ACC112 (cell line): ENCODE measurements around the gene SV2B.
"Not testable (repeated sequence)": the region's sequence is repeated elsewhere in the genome, so short reads cannot be mapped to it uniquely, and the experiment has no call there.

Source experiments
- H2AFZ ChIP-seq: fragments of 200-600 bp; sonication (generic); one replicate; pipeline ENCODE4 v1.6.0; 2017; ENCODE audit warnings: antibody characterized with exemption, low read length; ENCODE audit not compliant: unreplicated experiment
- H3K27ac ChIP-seq: fragments of 200-600 bp; sonication (generic); 2 replicates; pipeline ENCODE4 v1.5.1; 2014; ENCODE audit warnings: low read depth, mild to moderate bottlenecking, antibody characterized with exemption, low read length, moderate library complexity
- H3K27me3 ChIP-seq: fragments of 200-600 bp; sonication (generic); 2 replicates; pipeline ENCODE4 v1.6.1; 2014; ENCODE audit warnings: mild to moderate bottlenecking, antibody characterized with exemption, low read length, moderate library complexity, mixed read lengths; ENCODE audit not compliant: insufficient read depth
- H3K36me3 ChIP-seq: fragments of 200-600 bp; sonication (generic); 2 replicates; pipeline ENCODE4 v1.6.1; 2016; ENCODE audit warnings: mild to moderate bottlenecking, antibody characterized with exemption, low read length, moderate library complexity, mixed read lengths; ENCODE audit not compliant: insufficient read depth
- H3K4me1 ChIP-seq: fragments of 200-600 bp; sonication (generic); one replicate; pipeline ENCODE4 v1.6.1; 2016; ENCODE audit warnings: low read length, mixed read lengths; ENCODE audit not compliant: insufficient read depth, unreplicated experiment, control insufficient read depth
- H3K4me3 ChIP-seq: fragments of 200-600 bp; sonication (generic); 2 replicates; pipeline ENCODE4 v1.5.1; 2014; ENCODE audit warnings: mild to moderate bottlenecking, low read depth, low read length
- H3K79me2 ChIP-seq: fragments of 200-600 bp; sonication (generic); one replicate; pipeline ENCODE4 v1.6.0; 2016; ENCODE audit warnings: low read length; ENCODE audit not compliant: control insufficient read depth, unreplicated experiment, insufficient read depth

The SV2B gene

GRCh38 chr15:91070872-91071271 lies 29.2 kb upstream of the SV2B start:
- H3K27me3 ChIP-seq: peaks cover 57% of the 10 kb centered on the region
- H3K4me3 ChIP-seq: no peak overlapping the region
- no peak overlapping the region for H2AFZ ChIP-seq
- no peaks in the 10 kb centered on the region for H3K79me2 ChIP-seq
- H3K4me1 ChIP-seq: no peaks in the 10 kb centered on the region
- no peaks in the 10 kb centered on the region for H3K36me3 ChIP-seq
- H3K27ac ChIP-seq: no peak overlapping the region

- Histone ChIP-seq H3K4me1 (no peaks in the 10 kb centered on the region), H2AFZ (no peak overlapping the region), H3K36me3 (no peaks in the 10 kb centered on the region), H3K79me2 (no peaks in the 10 kb centered on the region), H3K27ac (no peak overlapping the region), H3K4me3 (no peak overlapping the region), H3K27me3 (peaks cover 51% of the 10 kb centered on the region)
Measured at GRCh38 chr15:91072161-91072560, 27.9 kb upstream of the SV2B start.

DNA sequence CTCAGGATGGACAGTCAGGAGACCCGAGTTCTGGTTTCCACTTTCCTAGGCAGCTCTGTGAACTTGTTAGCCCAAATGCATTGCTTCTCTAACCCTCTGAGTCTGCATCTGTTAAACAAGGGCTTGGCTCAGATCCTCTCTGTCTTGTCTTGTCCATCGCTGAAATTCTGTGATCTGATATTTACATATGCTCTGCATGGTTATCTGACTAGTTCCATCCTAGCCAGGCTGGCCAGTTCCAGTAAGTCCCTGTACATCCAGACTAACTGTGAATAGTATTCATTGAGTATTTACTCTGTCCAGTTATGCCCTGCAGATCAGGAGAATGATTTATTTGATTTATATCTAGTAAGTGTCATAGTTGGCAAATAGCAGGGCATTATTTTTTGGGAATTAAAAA lies 27.0 kb upstream of the SV2B start:
- no peak overlapping the region for H2AFZ ChIP-seq
- H3K4me1 ChIP-seq: no peaks in the 10 kb centered on the region

DNA sequence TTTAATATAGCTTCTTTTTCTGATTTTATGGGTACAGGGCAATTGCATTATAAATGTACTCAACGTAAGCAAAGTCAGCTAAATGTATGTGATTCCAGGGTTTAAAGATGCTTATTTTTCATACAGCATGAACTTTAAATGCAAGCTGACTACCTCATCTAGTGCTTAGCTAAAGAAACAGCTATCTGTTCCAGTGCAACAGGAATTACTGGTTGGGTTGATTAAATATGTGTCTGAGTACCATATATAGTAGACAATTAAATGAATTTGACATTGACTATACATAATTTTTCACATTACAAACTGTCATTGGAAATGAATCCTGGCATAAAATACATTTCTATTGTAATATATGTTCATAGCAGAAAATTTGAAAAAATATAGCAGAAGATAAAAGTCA lies 26.3 kb upstream of the SV2B start:
- Histone ChIP-seq H3K4me3 (no peak overlapping the region), H3K4me1 (no peaks in the 10 kb centered on the region), H2AFZ (no peak overlapping the region), H3K27ac (no peak overlapping the region), H3K79me2 (no peaks in the 10 kb centered on the region), H3K27me3 (peaks cover 44% of the 10 kb centered on the region), H3K36me3 (no peaks in the 10 kb centered on the region)

More for the DNA sequence above, 27.0 kb upstream of the SV2B start:
- no peak overlapping the region for H3K27ac ChIP-seq
- H3K36me3 ChIP-seq: no peaks in the 10 kb centered on the region
- H3K4me3 ChIP-seq: no peak overlapping the region
- H3K27me3 ChIP-seq: peaks cover 51% of the 10 kb centered on the region
- no peaks in the 10 kb centered on the region for H3K79me2 ChIP-seq

- H3K27ac ChIP-seq: no peak overlapping the region
- H3K4me3 ChIP-seq: no peak overlapping the region
- peaks cover 31% of the 10 kb centered on the region for H3K27me3 ChIP-seq
- no peaks in the 10 kb centered on the region for H3K79me2 ChIP-seq
- H3K36me3 ChIP-seq: no peaks in the 10 kb centered on the region
- no peak overlapping the region for H2AFZ ChIP-seq
- H3K4me1 ChIP-seq: no peaks in the 10 kb centered on the region
Measured at GRCh38 chr15:91075739-91076138, 24.3 kb upstream of the SV2B start.

DNA sequence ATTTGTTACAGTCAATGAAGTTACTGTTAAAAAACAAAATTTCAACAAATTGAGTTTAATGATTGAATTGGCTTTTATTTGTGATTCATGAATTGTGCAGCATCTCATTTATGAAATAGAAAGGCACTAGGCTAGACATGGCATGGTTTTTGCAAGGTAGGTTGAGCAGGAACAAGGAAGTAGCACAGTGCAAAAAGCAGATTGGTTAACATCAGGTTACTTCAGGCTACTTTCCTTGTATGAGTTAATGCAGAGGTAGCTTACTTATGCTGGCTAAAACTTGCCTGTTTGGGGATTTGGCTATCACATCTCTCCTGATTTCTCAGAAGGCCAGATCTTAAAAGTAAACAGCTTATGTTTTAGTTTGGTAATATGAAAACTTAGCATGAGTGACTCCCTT lies 23.0 kb upstream of the SV2B start:
- no peaks in the 10 kb centered on the region for H3K36me3 ChIP-seq
- peaks cover 19% of the 10 kb centered on the region for H3K27me3 ChIP-seq
- H2AFZ ChIP-seq: no peak overlapping the region
- no peaks in the 10 kb centered on the region for H3K79me2 ChIP-seq
- no peak overlapping the region for H3K4me3 ChIP-seq
- H3K4me1 ChIP-seq: no peaks in the 10 kb centered on the region
- H3K27ac ChIP-seq: no peak overlapping the region

DNA sequence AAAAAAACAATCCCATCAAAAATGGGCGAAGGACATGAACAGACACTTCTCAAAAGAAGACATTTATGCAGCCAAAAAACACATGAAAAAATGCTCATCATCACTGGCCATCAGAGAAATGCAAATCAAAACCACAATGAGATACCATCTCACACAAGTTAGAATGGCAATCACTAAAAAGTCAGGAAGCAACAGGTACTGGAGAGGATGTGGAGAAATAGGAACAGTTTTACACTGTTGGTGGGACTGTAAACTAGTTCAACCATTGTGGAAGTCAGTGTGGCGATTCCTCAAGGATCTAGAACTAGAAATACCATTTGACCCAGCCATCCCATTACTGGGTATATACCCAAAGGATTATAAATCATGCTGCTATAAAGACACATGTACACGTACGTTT lies 6.2 kb upstream of the SV2B start:
- H3K4me3 ChIP-seq, H3K79me2 ChIP-seq: not testable (repeated sequence)
- peaks cover 39% of the 10 kb centered on the region for H3K27me3 ChIP-seq

GRCh38 chr15:91098451-91098850 lies 1.6 kb upstream of the SV2B start:
- Histone ChIP-seq H3K36me3 (no peaks in the 10 kb centered on the region), H3K79me2 (no peaks in the 10 kb centered on the region), H3K27me3 (peaks cover 74% of the 10 kb centered on the region), H3K4me1 (no peaks in the 10 kb centered on the region), H3K27ac (no peak overlapping the region), H3K4me3 (no peak overlapping the region), H2AFZ (no peak overlapping the region)

More for the DNA sequence above, 6.2 kb upstream of the SV2B start:
- H3K27ac ChIP-seq, H3K4me1 ChIP-seq, H2AFZ ChIP-seq, H3K36me3 ChIP-seq: not testable (repeated sequence)

GRCh38 chr15:91099616-91099994 lies 452 bp upstream of the SV2B start:
- Histone ChIP-seq H3K27me3 (peaks cover 78% of the 10 kb centered on the region), H3K4me3 (peak overlapping the region; percentile 77), H2AFZ (peak overlapping the region; percentile 72), H3K27ac (no peak overlapping the region), H3K4me1 (no peaks in the 10 kb centered on the region), H3K36me3 (no peaks in the 10 kb centered on the region), H3K79me2 (no peaks in the 10 kb centered on the region)

DNA sequence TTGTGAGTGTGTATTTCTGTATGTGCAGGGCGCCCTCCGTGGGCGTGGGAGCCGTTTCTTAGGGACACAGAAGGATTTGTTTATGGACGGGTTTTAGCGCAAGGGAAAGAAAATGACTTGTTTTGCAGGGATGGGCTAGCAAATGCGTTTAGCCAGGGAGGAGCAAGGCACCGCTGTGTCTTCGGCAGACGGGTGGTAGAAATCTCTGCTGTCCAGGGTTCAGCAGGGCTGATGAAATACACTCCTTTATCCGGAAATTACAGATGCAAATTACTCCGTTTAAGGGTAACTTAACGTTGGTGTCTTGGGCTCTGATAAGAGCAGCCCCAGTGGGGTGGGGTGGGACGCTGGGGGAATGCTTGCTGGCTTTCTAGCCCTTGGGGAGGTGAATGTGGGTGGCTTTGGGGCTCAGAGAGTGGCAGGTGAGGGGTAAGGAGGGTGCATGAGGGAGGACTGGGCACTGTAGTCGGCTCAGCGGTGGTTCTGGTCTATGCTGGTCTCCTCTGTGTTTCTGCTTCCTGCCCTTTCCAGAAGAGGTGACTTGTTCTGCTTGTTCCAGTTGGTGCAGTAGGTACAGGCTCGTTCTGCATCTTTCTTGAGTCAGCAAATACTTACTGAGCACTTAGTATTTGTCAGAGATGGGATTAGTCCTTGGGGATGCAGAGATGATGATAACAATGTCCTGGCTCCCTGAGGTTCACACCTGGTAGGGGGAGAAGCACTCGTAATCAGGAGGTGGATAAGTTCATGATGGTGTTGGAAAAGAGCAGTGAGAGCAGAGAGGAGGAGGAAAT lies 954 bp downstream of the SV2B start:
- Histone ChIP-seq H3K27me3 (peaks cover 71% of the 10 kb centered on the region), H3K4me1 (no peaks in the 10 kb centered on the region), H2AFZ (peak overlapping the region; percentile 72), H3K27ac (no peak overlapping the region), H3K79me2 (no peaks in the 10 kb centered on the region), H3K4me3 (peak overlapping the region; percentile 77), H3K36me3 (no peaks in the 10 kb centered on the region)

GRCh38 chr15:91101608-91101920 lies 1.5 kb downstream of the SV2B start:
- H3K27me3 ChIP-seq: peaks cover 68% of the 10 kb centered on the region

More at GRCh38 chr15:91101608-91101920, 1.5 kb downstream of the SV2B start:
- no peaks in the 10 kb centered on the region for H3K4me1 ChIP-seq
- H3K27ac ChIP-seq: no peak overlapping the region
- no peak overlapping the region for H2AFZ ChIP-seq
- H3K79me2 ChIP-seq: no peaks in the 10 kb centered on the region
- no peaks in the 10 kb centered on the region for H3K36me3 ChIP-seq
- H3K4me3 ChIP-seq: no peak overlapping the region
